ENCODE results near the gene STX1A.

GRCh38 chr7:73749931-73750776 lies 30.7 kb upstream of the STX1A start:
- TF ChIP-seq POLR2A (IDR thresholded peaks at IDR 0.05; ENCODE audit: low read length) (no peak), GATA1 (IDR thresholded peaks at IDR 0.05; ENCODE audit: low read depth, low read length) (no peak)

Data from erythroblast (primary cell).